Glutamatergic neuron (in vitro differentiated cells): ENCODE data around the gene ANKMY1. TPM values are rescaled to one million over a fixed set of nuclear protein-coding genes. Genes with fewer than 3 reads are reported as not detected.

Source experiments
- DNase-seq: peaks from one replicate; pipeline ENCODE4 v3.0.0; 2022
- H3K27ac Mint-ChIP-seq: one replicate; pipeline ENCODE4 v1.8.0; 2020; ENCODE audit warnings: mild to moderate bottlenecking, mixed read lengths, inconsistent platforms; ENCODE audit not compliant: unreplicated experiment
- H3K27me3 Mint-ChIP-seq: one replicate; pipeline ENCODE4 v1.8.0; 2020; ENCODE audit warnings: mild to moderate bottlenecking, moderate library complexity, mixed read lengths, inconsistent platforms; ENCODE audit not compliant: unreplicated experiment
- H3K36me3 Mint-ChIP-seq: one replicate; pipeline ENCODE4 v1.8.0; 2020; ENCODE audit warnings: mild to moderate bottlenecking, mixed read lengths, inconsistent platforms; ENCODE audit not compliant: unreplicated experiment
- H3K4me1 Mint-ChIP-seq: one replicate; pipeline ENCODE4 v1.8.0; 2020; ENCODE audit warnings: mild to moderate bottlenecking, low read depth, mixed read lengths, inconsistent platforms; ENCODE audit not compliant: unreplicated experiment
- H3K4me3 Mint-ChIP-seq: one replicate; pipeline ENCODE4 v1.8.0; 2020; ENCODE audit warnings: mild to moderate bottlenecking, mixed read lengths, inconsistent platforms; ENCODE audit not compliant: unreplicated experiment
- H3K9me3 Mint-ChIP-seq: one replicate; pipeline ENCODE4 v1.8.0; 2020; ENCODE audit warnings: mild to moderate bottlenecking, moderate library complexity, mixed read lengths, inconsistent platforms; ENCODE audit not compliant: unreplicated experiment
- total RNA-seq: library from RNA; stranded (reverse); fragmentation: NEBNext Ultra II Directional; extraction: Animal tissue kit (Norgen Biotek cat#: 25700); gene quantifications from one replicate; pipeline ENCODE4 v1.2.1, GENCODE V29; 2021; ENCODE audit not compliant: unreplicated experiment
- TF ChIP-seq, protein P1 (sequence below): fragments of 200-600 bp; sonication (generic); IDR thresholded peaks from one replicate; pipeline ENCODE4 v1.5.0; 2021; ENCODE audit not compliant: partially characterized antibody, unreplicated experiment

ANKMY1 gene
- total RNA-seq, 1 donor from 2014 or later: 9.0 TPM

DNA sequence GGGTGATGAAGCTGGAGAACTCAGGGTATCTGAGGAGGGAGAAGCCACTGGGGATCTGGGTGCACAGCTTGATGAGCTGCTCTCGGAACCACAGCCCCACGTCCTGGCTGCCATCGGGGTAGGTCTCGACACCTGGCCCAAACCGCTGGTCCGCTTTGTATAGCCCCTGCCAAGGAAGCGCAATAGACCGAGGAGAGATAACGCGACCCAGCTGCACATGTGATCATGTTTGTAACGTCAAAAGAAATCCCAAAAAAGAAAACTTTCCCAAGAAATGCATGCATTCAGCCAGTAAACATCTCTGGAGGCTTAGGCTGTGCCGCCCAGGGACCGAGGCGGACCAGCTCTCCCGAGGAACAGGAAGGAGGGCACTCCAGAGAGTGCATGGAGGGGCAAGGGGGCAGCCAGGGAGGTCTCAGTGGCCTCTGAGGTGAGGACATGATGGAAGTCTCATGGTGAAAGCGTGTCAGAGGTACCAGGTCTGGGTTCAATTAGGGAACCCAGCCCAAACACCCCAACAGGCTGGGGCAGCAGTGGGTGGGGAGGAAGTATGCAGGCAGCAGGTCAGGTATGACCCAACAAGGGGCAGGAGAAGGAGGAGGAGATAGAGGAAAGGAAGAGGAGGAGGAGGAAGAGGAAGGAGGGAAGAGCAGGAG is 28.3 kb downstream of the ANKMY1 start:
- Mint-ChIP-seq H3K9me3 (peaks cover 24% of the 10 kb centered on the region), H3K27me3 (peaks cover 8% of the 10 kb centered on the region), H3K4me3 (no peak overlapping the region), H3K27ac (no peak overlapping the region), H3K36me3 (peaks cover 52% of the 10 kb centered on the region), H3K4me1 (no peaks in the 10 kb centered on the region)
- no peak for DNase-seq
- TF ChIP-seq, protein P1, sequence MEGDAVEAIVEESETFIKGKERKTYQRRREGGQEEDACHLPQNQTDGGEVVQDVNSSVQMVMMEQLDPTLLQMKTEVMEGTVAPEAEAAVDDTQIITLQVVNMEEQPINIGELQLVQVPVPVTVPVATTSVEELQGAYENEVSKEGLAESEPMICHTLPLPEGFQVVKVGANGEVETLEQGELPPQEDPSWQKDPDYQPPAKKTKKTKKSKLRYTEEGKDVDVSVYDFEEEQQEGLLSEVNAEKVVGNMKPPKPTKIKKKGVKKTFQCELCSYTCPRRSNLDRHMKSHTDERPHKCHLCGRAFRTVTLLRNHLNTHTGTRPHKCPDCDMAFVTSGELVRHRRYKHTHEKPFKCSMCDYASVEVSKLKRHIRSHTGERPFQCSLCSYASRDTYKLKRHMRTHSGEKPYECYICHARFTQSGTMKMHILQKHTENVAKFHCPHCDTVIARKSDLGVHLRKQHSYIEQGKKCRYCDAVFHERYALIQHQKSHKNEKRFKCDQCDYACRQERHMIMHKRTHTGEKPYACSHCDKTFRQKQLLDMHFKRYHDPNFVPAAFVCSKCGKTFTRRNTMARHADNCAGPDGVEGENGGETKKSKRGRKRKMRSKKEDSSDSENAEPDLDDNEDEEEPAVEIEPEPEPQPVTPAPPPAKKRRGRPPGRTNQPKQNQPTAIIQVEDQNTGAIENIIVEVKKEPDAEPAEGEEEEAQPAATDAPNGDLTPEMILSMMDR: no peak

- peaks cover 26% of the 10 kb centered on the region for H3K9me3 Mint-ChIP-seq
- DNase-seq: no peak
Measured at GRCh38 chr2:240528406-240529040, 29.3 kb downstream of the ANKMY1 start.

DNA sequence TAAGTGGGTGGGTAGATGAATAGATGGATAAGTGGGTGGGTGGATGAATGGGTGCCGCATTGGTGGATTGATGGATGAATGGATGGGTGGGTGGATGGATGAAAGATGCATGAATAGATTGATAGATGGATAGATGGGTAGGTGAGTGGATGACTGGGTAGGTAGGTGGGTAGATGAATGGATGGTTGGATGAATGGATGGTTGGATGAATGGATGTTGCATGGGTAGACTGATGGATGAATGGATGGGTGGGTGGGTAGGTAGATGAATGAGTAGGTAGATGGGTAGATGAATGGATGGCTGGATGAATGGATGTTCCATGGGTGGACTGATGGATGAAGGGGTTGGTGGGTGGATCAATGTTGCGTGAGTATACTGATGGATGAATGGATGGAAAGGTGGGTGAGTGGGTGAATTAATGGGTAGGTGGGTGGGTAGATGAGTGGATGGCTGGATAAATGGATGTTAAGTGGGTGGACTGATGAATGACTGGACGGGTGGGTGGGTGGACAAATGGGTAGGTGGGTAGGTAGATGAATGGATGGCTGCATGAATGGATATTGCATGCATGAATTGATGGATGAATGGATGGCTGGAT is 30.5 kb downstream of the ANKMY1 start:
- H3K27me3 Mint-ChIP-seq: peaks cover 9% of the 10 kb centered on the region
- H3K9me3 Mint-ChIP-seq: peaks cover 30% of the 10 kb centered on the region
- peaks cover 64% of the 10 kb centered on the region for H3K36me3 Mint-ChIP-seq
- TF ChIP-seq, protein P1: no peak
- no peaks in the 10 kb centered on the region for H3K4me1 Mint-ChIP-seq
- H3K4me3 Mint-ChIP-seq: no peak overlapping the region
- no peak overlapping the region for H3K27ac Mint-ChIP-seq
- no peak for DNase-seq

More at GRCh38 chr2:240528406-240529040, 29.3 kb downstream of the ANKMY1 start:
- Mint-ChIP-seq H3K27me3 (peaks cover 8% of the 10 kb centered on the region), H3K36me3 (peaks cover 58% of the 10 kb centered on the region), H3K27ac (no peak overlapping the region), H3K4me3 (no peak overlapping the region), H3K4me1 (no peaks in the 10 kb centered on the region)
- TF ChIP-seq, protein P1: no peak

DNA sequence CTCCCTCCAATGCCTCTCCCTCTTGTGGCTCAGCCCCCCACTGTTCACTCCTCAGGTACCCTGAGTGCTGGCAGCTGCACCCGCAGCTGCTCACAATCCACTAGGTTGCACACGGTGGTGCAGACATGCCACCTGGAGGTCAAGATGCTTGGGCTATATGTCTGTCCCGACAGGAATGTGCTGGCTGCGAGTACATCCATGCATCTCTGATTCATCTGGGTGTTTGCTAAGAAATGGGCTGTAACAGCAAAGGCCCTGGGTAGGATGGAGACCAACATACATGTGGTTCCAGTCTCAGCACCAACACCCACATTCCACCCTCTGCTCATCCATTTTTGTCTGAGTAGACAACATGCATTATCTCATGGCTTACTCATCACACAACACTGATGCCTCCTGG is 31.3 kb downstream of the ANKMY1 start:
- H3K27me3 Mint-ChIP-seq: peaks cover 10% of the 10 kb centered on the region
- no peak overlapping the region for H3K27ac Mint-ChIP-seq
- no peak for DNase-seq
- H3K4me1 Mint-ChIP-seq: no peaks in the 10 kb centered on the region
- H3K36me3 Mint-ChIP-seq: peaks cover 59% of the 10 kb centered on the region
- H3K4me3 Mint-ChIP-seq: no peak overlapping the region
- H3K9me3 Mint-ChIP-seq: peaks cover 32% of the 10 kb centered on the region
- TF ChIP-seq, protein P1: no peak

GRCh38 chr2:240525802-240526201 is 32.0 kb downstream of the ANKMY1 start:
- peaks cover 10% of the 10 kb centered on the region for H3K27me3 Mint-ChIP-seq
- H3K27ac Mint-ChIP-seq: no peak overlapping the region
- no peak overlapping the region for H3K4me3 Mint-ChIP-seq
- TF ChIP-seq, protein P1: no peak
- H3K4me1 Mint-ChIP-seq: peaks cover under 1% of the 10 kb centered on the region
- H3K9me3 Mint-ChIP-seq: peaks cover 32% of the 10 kb centered on the region
- peaks cover 54% of the 10 kb centered on the region for H3K36me3 Mint-ChIP-seq
- DNase-seq: no peak
